DND-41 (cell line): ENCODE data around the gene KCMF1.

Source experiments
- ATAC-seq: fragments of 200-7000 bp; cut with Tn5 transposase; 3 replicates; pipeline ENCODE4 v1.9.1; 2021; ENCODE audit warnings: low read depth; ENCODE audit not compliant: insufficient read depth
- DNase-seq: peaks from one replicate; pipeline ENCODE4 v3.0.0-alpha.2; 2020
- H2AFZ ChIP-seq: 2 replicates; pipeline ENCODE4 v1.6.0; 2012; ENCODE audit warnings: low read depth, low read length
- H3K27ac ChIP-seq: 2 replicates; pipeline ENCODE4 v1.5.1; 2012; ENCODE audit warnings: low read length, inconsistent platforms
- H3K27me3 ChIP-seq: fragments of 200-600 bp; sonication (generic); 2 replicates; pipeline ENCODE4 v1.6.0; 2012; ENCODE audit warnings: low read length, mild to moderate bottlenecking, inconsistent platforms; ENCODE audit not compliant: insufficient read depth, poor library complexity
- H3K36me3 ChIP-seq: 2 replicates; pipeline ENCODE4 v1.5.1; 2012; ENCODE audit warnings: low read length, inconsistent platforms; ENCODE audit not compliant: insufficient read depth
- H3K4me1 ChIP-seq: 2 replicates; pipeline ENCODE4 v1.5.1; 2012; ENCODE audit warnings: mild to moderate bottlenecking, low read length; ENCODE audit not compliant: insufficient read depth
- H3K4me2 ChIP-seq: 2 replicates; pipeline ENCODE4 v1.6.0; 2012; ENCODE audit warnings: mild to moderate bottlenecking, moderate library complexity, low read length, inconsistent platforms; ENCODE audit not compliant: insufficient read depth
- H3K4me3 ChIP-seq, 2 experiments: fragments of 200-600 bp in 1 of 2; shearing (Covaris generic) in 1 of 2; 2 replicates each; pipeline ENCODE4 v1.5.1; 2012 to 2016; ENCODE audit warnings: inconsistent platforms in 2 of 2, low read length in 2 of 2, mild to moderate bottlenecking in 2 of 2, low read depth in 1 of 2, moderate library complexity in 1 of 2
- H3K79me2 ChIP-seq: 2 replicates; pipeline ENCODE4 v1.6.0; 2012; ENCODE audit warnings: low read length, inconsistent platforms; ENCODE audit not compliant: insufficient read depth
- H3K9ac ChIP-seq: 2 replicates; pipeline ENCODE4 v1.6.0; 2012; ENCODE audit warnings: low read depth, mild to moderate bottlenecking, inconsistent platforms, low read length, moderate library complexity
- H3K9me3 ChIP-seq: 2 replicates; pipeline ENCODE4 v1.5.1; 2012; ENCODE audit warnings: low read length, moderate library complexity, mild to moderate bottlenecking, inconsistent platforms; ENCODE audit not compliant: insufficient read depth, severe bottlenecking
- H4K20me1 ChIP-seq: 2 replicates; pipeline ENCODE4 v1.6.0; 2012; ENCODE audit warnings: low read length; ENCODE audit not compliant: insufficient read depth
- EZH2 ChIP-seq: IDR thresholded peaks from 3 replicates; pipeline ENCODE4 v1.6.1; 2012; ENCODE audit warnings: borderline replicate concordance, low read depth, mild to moderate bottlenecking, moderate library complexity, low read length, inconsistent platforms; ENCODE audit not compliant: severe bottlenecking
- TF ChIP-seq, protein P1 (sequence below): IDR thresholded peaks from 2 replicates; pipeline ENCODE4 v1.5.1; 2012; ENCODE audit warnings: borderline replicate concordance, low read length, moderate library complexity, mild to moderate bottlenecking; ENCODE audit not compliant: poor library complexity, severe bottlenecking; ENCODE audit errors: extremely low read depth

Gene KCMF1

DNA sequence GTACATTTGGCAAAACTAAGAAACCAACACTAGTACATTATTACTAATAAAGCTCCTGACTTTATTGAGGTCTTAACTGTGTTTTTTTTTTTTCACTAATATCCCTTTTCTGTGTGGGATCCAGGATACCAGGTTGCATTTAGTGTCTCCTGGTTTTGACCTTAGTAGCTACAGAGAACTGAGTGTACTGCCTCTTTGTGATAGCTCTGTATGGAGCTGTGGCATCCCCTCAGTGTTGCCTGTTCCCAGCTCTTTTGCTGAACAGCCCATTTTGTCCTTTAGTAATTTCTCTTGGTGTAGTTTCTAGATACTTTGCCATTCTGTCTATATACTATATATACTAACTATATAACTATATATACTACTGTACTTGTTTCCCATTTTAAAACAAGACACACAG, 31.6 kb downstream of the KCMF1 start:
- Histone ChIP-seq H2AFZ (no peak overlapping the region), H3K27me3 (no peaks in the 10 kb centered on the region), H3K79me2 (peaks cover 99% of the 10 kb centered on the region), H3K36me3 (peaks cover 13% of the 10 kb centered on the region), H3K4me3 (no peak overlapping the region), H3K4me1 (no peaks in the 10 kb centered on the region), H3K4me2 (no peak overlapping the region), H3K27ac (no peak overlapping the region), H4K20me1 (peaks cover 61% of the 10 kb centered on the region; the same call in 1 of the 2 replicates), H3K9me3 (no peaks in the 10 kb centered on the region), H3K9ac (no peak overlapping the region)
- no peak for DNase-seq
- TF ChIP-seq, protein P1, sequence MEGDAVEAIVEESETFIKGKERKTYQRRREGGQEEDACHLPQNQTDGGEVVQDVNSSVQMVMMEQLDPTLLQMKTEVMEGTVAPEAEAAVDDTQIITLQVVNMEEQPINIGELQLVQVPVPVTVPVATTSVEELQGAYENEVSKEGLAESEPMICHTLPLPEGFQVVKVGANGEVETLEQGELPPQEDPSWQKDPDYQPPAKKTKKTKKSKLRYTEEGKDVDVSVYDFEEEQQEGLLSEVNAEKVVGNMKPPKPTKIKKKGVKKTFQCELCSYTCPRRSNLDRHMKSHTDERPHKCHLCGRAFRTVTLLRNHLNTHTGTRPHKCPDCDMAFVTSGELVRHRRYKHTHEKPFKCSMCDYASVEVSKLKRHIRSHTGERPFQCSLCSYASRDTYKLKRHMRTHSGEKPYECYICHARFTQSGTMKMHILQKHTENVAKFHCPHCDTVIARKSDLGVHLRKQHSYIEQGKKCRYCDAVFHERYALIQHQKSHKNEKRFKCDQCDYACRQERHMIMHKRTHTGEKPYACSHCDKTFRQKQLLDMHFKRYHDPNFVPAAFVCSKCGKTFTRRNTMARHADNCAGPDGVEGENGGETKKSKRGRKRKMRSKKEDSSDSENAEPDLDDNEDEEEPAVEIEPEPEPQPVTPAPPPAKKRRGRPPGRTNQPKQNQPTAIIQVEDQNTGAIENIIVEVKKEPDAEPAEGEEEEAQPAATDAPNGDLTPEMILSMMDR: no peak
- no peak for TF ChIP-seq EZH2
- no peak for ATAC-seq

GRCh38 chr2:85008252-85008651, 37.3 kb downstream of the KCMF1 start:
- no peak overlapping the region for H3K4me3 ChIP-seq
- H4K20me1 ChIP-seq: peaks cover 73% of the 10 kb centered on the region
- 0 out of 2 replicates have a peak overlapping the region, but pooled peaks have one; percentile 22 for H3K27ac ChIP-seq
- no peak overlapping the region for H3K4me2 ChIP-seq
- H3K27me3 ChIP-seq: no peaks in the 10 kb centered on the region
- TF ChIP-seq, protein P1: no peak
- no peak for TF ChIP-seq EZH2
- peaks cover 26% of the 10 kb centered on the region for H3K36me3 ChIP-seq
- no peaks in the 10 kb centered on the region for H3K9me3 ChIP-seq
- H3K4me1 ChIP-seq: no peaks in the 10 kb centered on the region
- H3K9ac ChIP-seq: no peak overlapping the region
- H3K79me2 ChIP-seq: peaks cover 97% of the 10 kb centered on the region
- H2AFZ ChIP-seq: no peak overlapping the region
- ATAC-seq (no peak), DNase-seq (no peak)

DNA sequence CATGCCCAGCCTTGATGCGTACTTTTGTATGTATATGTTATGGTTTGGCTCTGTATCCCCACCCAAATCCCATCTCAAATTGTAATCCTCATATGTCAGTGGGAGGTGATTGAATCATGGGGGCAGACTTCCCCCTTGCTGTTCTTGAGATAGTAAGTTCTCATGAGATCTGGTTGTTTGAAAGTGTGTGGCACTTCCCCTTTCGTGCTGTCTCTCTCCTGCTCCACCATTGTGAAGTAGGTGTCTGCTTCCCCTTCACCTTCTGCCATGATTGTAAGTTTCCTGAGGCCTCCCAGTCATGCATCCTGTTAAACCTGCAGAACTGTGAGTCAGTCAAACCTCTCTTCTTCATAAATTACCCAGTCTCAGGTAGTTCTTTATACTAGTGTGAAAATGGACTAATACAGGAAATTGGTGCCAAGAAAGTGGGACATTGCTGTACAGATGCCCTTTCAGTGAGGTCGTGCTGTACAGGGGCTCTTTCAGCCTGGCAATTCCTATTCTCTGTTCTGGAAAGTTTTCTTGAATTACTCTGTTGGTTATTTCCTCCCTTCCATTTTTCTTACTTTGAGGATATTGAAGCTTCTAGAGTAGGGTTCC, 38.2 kb downstream of the KCMF1 start:
- Histone ChIP-seq H3K27ac (no peak overlapping the region), H3K79me2 (peaks cover 97% of the 10 kb centered on the region), H2AFZ (no peak overlapping the region), H3K9ac (no peak overlapping the region), H3K4me2 (no peak overlapping the region), H3K4me1 (no peaks in the 10 kb centered on the region), H4K20me1 (peaks cover 75% of the 10 kb centered on the region), H3K9me3 (no peaks in the 10 kb centered on the region), H3K27me3 (no peaks in the 10 kb centered on the region), H3K4me3 (no peak overlapping the region), H3K36me3 (peaks cover 23% of the 10 kb centered on the region)
- DNase-seq (no peak), ATAC-seq (no peak)
- TF ChIP-seq EZH2: no peak
- TF ChIP-seq, protein P1: no peak
